IPS DF 6.9 (cell line): Measurements from ENCODE around the gene HOXB3.

Source experiments
- DNase-seq: peaks from one replicate; pipeline ENCODE4 v3.0.0-alpha.2; 2013; ENCODE audit warnings: low read depth, low spot score
- H3K27ac ChIP-seq: one replicate; pipeline ENCODE4 v1.5.1; 2013; ENCODE audit warnings: low read length, control low read depth
- H3K27me3 ChIP-seq: 2 replicates; pipeline ENCODE4 v1.6.1; 2013; ENCODE audit warnings: mild to moderate bottlenecking, low read length; ENCODE audit not compliant: control insufficient read depth, insufficient read depth
- H3K36me3 ChIP-seq: 2 replicates; pipeline ENCODE4 v1.6.1; 2013; ENCODE audit warnings: low read length; ENCODE audit not compliant: control insufficient read depth, insufficient read depth
- H3K4me1 ChIP-seq: 2 replicates; pipeline ENCODE4 v1.6.1; 2013; ENCODE audit warnings: low read length; ENCODE audit not compliant: control insufficient read depth, insufficient read depth
- H3K4me3 ChIP-seq: 2 replicates; pipeline ENCODE4 v1.5.1; 2013; ENCODE audit warnings: mild to moderate bottlenecking, low read length
- H3K9me3 ChIP-seq: 2 replicates; pipeline ENCODE4 v1.6.1; 2013; ENCODE audit warnings: low read length, inconsistent platforms; ENCODE audit not compliant: control insufficient read depth, insufficient read depth
- WGBS: extraction: QIAGEN DNeasy Blood & Tissue Kit; methylation state at CpG from one replicate; pipeline ENCODE4 v1.1.7; 2013; ENCODE audit warnings: mixed read lengths, missing lambda C conversion rate; ENCODE audit not compliant: insufficient read length, insufficient coverage; 5-methylcytosine and 5-hydroxymethylcytosine counted together

HOXB3 gene

DNA sequence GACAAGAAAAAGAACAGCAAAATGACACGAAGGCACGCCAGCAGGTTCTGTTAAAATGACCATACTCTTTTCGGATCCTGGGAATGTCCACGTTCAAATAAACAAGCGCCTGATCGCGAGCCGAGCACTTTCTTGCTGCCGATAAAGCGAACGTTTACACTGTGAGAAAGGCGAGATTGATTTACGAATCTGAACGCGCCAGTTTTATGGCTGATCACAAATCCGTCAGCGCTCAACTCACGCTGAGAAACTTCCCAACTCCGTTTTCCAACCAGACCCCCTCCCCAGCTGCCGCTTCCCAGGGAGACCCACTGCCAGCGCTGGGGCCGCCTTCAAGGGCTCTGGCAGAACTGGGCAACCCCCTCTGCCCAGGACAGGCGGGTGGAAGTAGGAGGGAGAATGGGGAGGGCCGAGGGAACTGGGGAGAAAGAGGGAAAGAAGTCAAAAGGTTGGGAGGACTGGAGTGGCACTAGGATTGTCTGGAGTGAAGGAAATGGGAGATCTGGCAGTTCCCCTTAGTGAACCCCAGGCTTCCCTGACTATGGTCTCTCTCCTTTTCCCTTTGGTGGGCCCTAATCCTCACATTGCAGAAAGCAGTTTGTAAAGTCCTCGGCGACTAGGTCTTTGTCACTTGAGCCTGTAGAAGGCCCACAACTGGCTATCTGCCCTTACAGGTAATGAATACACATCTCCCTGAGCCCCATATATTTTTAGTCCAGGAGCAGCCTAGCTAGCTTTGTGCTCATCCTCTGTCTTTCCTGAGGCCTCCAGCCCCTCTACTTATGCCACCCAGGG, 18.8 kb downstream of the HOXB3 start:
- WGBS, result no CpG with 5 or more reads among the region's 26 CpGs
- Histone ChIP-seq H3K4me1 (peaks cover 4% of the 10 kb centered on the region; the same call in 1 of the 2 replicates), H3K36me3 (no peaks in the 10 kb centered on the region), H3K4me3 (no peak overlapping the region), H3K27me3 (peaks cover 99% of the 10 kb centered on the region), H3K27ac (no peak overlapping the region), H3K9me3 (no peaks in the 10 kb centered on the region; the same call in 1 of the 2 replicates)
- DNase-seq, result no peak

DNA sequence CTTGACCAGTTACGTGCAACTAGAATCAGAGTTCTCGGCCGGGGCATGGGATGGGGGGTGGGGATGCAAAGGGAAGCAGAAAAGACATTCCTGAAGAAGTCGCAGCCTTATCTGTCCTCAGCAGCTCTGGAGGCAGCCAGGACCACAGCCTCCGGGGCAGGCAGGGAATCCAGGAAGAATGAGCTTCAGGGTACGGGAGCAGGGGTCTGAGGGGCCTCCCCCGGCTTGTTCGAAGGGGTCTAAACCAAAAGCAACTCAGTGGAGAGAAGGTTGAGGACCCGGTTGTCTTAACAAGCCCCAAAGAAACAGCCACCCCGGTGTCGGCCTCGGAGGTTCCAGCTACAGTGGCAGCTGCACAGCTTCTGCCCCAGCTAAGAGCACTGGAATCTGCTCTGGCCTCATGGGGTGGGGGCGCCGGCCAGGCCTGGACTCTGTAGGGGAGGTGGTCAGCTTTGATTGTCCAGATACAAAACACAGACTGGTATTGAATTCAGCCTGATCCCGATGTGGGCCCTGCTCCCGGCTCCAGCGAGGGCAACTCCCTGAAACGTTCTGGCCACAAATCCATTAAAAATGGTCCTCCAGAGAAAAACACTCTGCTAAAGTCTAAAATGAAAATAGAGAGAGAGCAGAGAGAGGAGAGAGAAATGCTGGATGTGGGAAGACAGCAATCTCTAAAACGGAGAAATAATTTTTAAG, 19.6 kb downstream of the HOXB3 start:
- no peaks in the 10 kb centered on the region for H3K36me3 ChIP-seq
- H3K4me3 ChIP-seq, result no peak overlapping the region
- H3K9me3 ChIP-seq, result no peaks in the 10 kb centered on the region; the same call in 1 of the 2 replicates
- no peak overlapping the region for H3K27ac ChIP-seq
- DNase-seq, result no peak
- H3K4me1 ChIP-seq, result peaks cover 4% of the 10 kb centered on the region; the same call in 1 of the 2 replicates
- peaks cover 99% of the 10 kb centered on the region for H3K27me3 ChIP-seq
- WGBS, result no CpG with 5 or more reads among the region's 19 CpGs

GRCh38 chr17:48569674-48570324, 20.2 kb downstream of the HOXB3 start:
- Histone ChIP-seq H3K9me3 (no peaks in the 10 kb centered on the region; the same call in 1 of the 2 replicates), H3K36me3 (no peaks in the 10 kb centered on the region), H3K27me3 (peaks cover 99% of the 10 kb centered on the region), H3K27ac (no peak overlapping the region), H3K4me1 (peaks cover 4% of the 10 kb centered on the region; the same call in 1 of the 2 replicates), H3K4me3 (no peak overlapping the region)
- WGBS, result no CpG with 5 or more reads among the region's 6 CpGs
- DNase-seq, result no peak

GRCh38 chr17:48569240-48569582, 20.8 kb downstream of the HOXB3 start:
- Histone ChIP-seq H3K27ac (no peak overlapping the region), H3K27me3 (peaks cover 98% of the 10 kb centered on the region), H3K4me1 (peaks cover 4% of the 10 kb centered on the region; the same call in 1 of the 2 replicates), H3K4me3 (no peak overlapping the region), H3K36me3 (no peaks in the 10 kb centered on the region), H3K9me3 (no peaks in the 10 kb centered on the region; the same call in 1 of the 2 replicates)
- no CpG with 5 or more reads among the region's 3 CpGs for WGBS
- no peak for DNase-seq

DNA sequence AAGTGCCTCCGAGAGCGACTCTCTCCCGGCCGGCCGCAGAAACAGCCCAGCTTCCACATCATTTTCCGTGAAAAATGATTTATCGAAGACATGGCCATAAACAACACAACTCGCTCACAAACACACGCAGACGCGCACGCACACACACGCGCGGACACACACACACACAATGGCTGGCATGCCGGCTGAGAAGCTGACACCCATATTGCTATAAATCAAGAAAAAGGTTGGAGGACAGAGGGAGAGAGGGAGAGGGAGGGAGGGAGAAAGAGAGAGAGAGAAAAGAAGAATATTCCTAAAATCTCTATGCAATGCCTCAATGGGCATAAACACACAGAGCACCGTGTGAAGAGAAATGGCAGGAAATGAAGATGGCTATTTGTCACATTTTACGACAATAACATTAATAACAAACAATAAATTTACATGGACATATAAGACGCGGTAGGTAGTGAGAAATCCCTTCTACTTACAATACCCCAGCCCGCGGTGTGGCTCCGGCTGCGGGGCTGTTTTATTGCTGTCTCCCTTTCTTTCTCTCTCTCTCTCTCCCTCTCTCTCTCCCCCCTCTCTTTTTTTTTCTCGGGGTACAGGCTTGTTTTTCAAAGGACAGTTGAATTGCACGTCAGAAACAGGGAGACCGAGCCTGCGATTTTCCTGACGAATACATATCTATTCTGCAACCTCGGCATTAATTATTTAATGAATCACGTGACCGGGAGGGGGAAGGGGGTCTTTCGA, 21.4 kb downstream of the HOXB3 start:
- Histone ChIP-seq H3K27ac (no peak overlapping the region), H3K9me3 (no peaks in the 10 kb centered on the region; the same call in 1 of the 2 replicates), H3K36me3 (no peaks in the 10 kb centered on the region), H3K4me3 (no peak overlapping the region), H3K27me3 (peaks cover 96% of the 10 kb centered on the region), H3K4me1 (peaks cover 3% of the 10 kb centered on the region; the same call in 1 of the 2 replicates)
- no CpG with 5 or more reads among the region's 33 CpGs for WGBS
- DNase-seq, result no peak

GRCh38 chr17:48567646-48568354, 22.2 kb downstream of the HOXB3 start:
- Histone ChIP-seq H3K9me3 (no peaks in the 10 kb centered on the region; the same call in 1 of the 2 replicates), H3K27me3 (peaks cover 96% of the 10 kb centered on the region), H3K36me3 (no peaks in the 10 kb centered on the region), H3K4me1 (peaks cover 3% of the 10 kb centered on the region; the same call in 1 of the 2 replicates), H3K27ac (no peak overlapping the region), H3K4me3 (no peak overlapping the region)
- WGBS, result no CpG with 5 or more reads among the region's 2 CpGs
- DNase-seq, result no peak

GRCh38 chr17:48567209-48567608, 22.8 kb downstream of the HOXB3 start:
- no peak overlapping the region for H3K4me3 ChIP-seq
- H3K27me3 ChIP-seq, result peaks cover 96% of the 10 kb centered on the region
- no peaks in the 10 kb centered on the region for H3K36me3 ChIP-seq
- no peak for DNase-seq
- no peaks in the 10 kb centered on the region; the same call in 1 of the 2 replicates for H3K9me3 ChIP-seq
- peaks cover 3% of the 10 kb centered on the region; the same call in 1 of the 2 replicates for H3K4me1 ChIP-seq
- no CpG with 5 or more reads among the region's 6 CpGs for WGBS
- no peak overlapping the region for H3K27ac ChIP-seq

- no CpG with 5 or more reads among the region's 2 CpGs for WGBS
- Histone ChIP-seq H3K4me3 (no peak overlapping the region), H3K27ac (no peak overlapping the region), H3K9me3 (no peaks in the 10 kb centered on the region; the same call in 1 of the 2 replicates), H3K4me1 (peaks cover 3% of the 10 kb centered on the region; the same call in 1 of the 2 replicates), H3K36me3 (no peaks in the 10 kb centered on the region), H3K27me3 (peaks cover 96% of the 10 kb centered on the region)
- no peak for DNase-seq
Observed at GRCh38 chr17:48566717-48567116, 23.3 kb downstream of the HOXB3 start.

DNA sequence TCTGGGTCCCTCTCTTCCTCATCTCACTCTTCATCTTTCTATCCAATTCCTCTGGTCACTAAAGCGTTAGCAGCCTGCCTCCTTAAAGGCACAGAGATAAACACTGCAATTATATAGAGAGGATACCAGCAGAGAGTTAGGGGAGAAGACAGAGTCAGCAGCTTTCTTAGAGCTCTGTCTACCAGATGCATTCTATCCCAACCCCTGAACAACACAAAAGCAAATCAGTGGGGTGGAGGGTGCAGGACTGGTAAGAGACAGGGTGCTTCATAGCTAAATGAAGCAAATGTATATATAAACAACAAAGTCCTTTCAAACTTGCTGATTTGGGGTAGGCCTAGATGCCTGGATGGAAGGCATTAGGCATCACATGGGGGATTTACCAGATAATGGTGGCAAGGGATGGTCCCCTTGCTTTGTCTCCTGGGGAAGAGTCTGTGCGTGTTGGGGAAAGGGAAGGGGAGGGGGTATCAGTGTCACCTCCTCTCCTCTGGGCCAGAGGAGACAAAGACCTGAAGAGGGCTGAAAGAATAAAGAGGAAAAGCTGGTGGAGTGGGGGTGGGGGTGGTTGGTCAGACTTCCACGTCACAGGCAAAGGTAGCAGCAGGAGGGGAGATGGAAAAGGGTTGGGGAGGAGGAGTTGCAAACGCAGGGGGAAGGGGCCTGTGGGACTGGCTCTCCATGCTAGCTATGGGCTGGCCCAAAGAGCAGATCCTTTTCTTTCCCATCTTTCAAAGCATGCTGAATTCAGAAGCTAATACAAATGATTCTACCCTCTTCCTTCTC, 23.9 kb downstream of the HOXB3 start:
- Histone ChIP-seq H3K27me3 (peaks cover 96% of the 10 kb centered on the region), H3K9me3 (no peaks in the 10 kb centered on the region; the same call in 1 of the 2 replicates), H3K4me3 (no peak overlapping the region), H3K4me1 (peaks cover 3% of the 10 kb centered on the region; the same call in 1 of the 2 replicates), H3K36me3 (no peaks in the 10 kb centered on the region), H3K27ac (no peak overlapping the region)
- WGBS, result no CpG with 5 or more reads among the region's 4 CpGs
- DNase-seq, result no peak
